Midbrain (tissue), 1 donor: ENCODE measurements around the gene EFEMP2.

Experiments used
- DNase-seq: peaks from one replicate; lab custom pipeline; 2025; lab: John Stamatoyannopoulos, UW

EFEMP2 gene

GRCh38 chr11:65866509-65867283, 5.9 kb downstream of the EFEMP2 start:
- DNase-seq, result no peak

DNA sequence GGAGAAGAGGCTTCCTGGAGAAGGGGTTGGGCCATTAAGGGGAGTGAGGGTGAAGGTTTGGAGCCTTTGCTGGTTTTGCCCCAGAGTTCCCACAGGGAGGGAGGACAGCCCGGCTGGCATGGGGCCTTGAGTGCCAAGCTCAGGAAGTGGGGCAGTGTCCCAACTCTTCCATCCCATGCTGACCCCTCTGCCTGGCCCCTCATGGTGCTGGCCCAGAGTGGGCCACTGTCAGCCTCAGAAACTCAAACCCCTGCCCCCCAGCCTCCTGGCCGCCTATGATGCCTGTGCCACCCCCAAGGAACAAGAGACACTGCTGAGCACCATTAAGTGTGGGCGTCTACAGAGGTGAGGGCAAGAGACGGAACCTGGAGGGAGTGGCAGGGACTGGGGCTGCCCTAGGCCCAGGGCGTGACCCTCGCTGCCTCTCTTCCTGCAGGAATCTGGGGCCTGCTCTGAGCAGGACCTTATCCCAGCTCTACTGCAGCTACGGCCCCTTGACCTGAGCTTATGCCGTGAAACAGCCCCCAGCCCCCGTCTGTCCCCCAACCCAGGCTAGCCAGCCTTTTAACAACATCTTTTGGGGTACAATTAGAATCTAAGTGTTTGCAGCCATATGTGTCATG, 6.9 kb downstream of the EFEMP2 start:
- no peak for DNase-seq

DNA sequence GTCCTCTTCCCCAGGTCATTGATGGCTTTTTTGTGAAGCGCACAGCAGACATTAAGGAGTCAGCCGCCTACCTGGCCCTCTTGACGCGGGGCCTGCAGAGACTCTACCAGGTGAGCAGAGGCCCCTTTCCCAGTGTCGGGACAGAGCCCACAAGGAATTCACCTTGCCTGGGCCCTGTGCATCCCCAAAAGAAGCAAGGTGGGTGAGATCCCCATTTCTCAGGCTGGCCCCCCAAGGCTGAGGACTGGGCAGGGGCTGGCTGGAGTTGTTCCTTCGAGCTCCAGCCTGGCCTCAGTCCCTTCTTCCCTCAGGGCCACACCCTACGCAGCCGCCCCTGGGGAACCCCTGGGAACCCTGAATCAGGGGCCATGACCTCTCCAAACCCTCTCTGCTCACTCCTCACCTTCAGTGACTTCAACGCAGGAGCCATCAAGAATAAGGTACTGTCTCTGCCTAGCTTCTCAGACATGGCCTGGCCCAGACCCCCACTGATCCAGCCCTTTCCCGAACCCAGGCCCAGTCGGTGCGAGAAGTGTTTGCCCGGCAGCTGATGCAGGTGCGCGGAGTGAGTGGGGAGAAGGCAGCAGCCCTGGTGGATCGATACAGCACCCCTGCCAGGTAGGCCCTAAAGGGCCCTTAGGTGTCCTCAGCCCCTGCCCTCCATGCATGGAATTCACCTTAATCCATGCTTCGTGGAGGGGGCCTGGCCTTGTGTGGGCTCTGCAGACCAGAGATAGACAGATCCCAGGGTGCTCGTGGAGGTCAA, 7.7 kb downstream of the EFEMP2 start:
- no peak for DNase-seq

DNA sequence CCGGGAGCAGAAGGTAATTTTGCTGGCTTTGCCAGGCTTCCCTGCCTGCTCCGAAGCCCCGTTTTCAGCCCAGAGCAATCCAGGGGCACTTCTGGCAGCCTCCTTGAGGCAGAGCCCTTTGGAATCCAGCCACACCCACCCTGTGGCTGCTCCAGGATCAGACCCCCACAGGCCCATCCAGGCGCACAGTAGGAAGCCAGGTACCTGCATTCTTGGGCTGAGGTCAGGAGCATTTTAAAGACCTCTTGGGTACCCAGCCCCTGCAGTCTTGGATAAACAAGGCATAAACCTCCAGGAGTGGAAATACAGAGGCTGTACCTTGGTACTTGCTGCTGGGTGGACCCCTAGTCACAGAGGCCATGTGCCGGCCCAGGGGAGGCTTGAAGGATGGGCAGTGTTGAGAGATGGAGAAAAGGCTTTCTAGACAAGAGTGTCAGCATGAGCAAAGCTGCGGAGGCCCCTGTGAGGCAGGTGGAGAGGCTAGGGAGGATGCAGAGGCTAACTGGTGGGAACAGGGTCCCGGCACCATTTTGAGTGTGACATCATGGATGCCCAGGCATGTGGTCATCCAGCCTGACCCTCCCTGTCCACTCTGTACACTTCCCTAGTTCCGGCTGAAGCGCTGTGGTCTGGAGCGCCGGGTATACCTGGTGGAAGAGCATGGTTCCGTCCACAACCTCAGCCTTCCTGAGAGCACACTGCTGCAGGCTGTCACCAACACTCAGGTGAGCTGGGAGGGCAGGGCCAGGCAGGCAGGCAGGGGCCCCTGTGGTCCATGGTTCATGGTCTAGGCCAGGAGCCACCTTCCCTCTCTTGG, 8.5 kb downstream of the EFEMP2 start:
- no peak for DNase-seq

GRCh38 chr11:65862941-65863888, 9.4 kb downstream of the EFEMP2 start:
- DNase-seq, result no peak

- DNase-seq, result no peak
These were observed 10.3 kb downstream of the EFEMP2 start for GRCh38 chr11:65862191-65862735.

GRCh38 chr11:65861533-65862183, 10.9 kb downstream of the EFEMP2 start:
- DNase-seq, result no peak

- no peak for DNase-seq
These were observed 11.5 kb downstream of the EFEMP2 start for GRCh38 chr11:65861165-65861505.

DNA sequence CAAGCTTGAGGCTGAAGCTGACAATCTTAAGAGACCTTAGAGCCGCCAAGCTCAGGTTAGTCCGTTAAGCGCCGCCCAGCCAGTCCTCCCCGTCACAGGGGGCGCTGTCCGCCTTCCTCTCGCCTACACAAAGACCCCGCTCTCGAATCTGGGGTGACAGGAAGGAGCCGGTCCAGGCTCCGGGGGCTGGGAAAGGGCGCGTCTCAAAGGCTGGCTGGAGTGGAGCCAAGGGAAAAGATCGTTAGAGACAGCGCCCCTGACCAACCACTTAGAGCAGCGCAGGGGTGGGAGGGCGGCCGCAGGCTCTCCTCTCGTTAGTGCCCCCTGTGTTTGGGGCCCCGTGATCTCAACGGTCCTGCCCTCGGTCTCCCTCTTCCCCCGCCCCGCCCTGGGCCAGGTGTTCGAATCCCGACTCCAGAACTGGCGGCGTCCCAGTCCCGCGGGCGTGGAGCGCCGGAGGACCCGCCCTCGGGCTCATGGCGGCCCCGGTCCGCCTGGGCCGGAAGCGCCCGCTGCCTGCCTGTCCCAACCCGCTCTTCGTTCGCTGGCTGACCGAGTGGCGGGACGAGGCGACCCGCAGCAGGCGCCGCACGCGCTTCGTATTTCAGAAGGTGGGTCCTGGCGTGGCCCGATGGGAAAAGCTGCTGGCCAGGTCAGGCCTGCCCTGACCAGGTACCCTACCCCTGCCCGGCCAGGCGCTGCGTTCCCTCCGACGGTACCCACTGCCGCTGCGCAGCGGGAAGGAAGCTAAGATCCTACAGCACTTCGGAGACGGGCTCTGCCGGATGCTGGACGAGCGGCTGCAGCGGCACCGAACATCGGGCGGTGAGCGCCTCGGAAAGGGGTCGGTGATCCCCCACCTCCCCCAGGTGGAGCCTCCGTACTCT, 12.1 kb downstream of the EFEMP2 start, which contains the start of gene MUS81:
TSS of gene MUS81 (plus strand) at position 156 of the 887 bp plus-strand sequence. CDS start at position 477, 321 bp downstream.
- peak; percentile 94 for DNase-seq

DNA sequence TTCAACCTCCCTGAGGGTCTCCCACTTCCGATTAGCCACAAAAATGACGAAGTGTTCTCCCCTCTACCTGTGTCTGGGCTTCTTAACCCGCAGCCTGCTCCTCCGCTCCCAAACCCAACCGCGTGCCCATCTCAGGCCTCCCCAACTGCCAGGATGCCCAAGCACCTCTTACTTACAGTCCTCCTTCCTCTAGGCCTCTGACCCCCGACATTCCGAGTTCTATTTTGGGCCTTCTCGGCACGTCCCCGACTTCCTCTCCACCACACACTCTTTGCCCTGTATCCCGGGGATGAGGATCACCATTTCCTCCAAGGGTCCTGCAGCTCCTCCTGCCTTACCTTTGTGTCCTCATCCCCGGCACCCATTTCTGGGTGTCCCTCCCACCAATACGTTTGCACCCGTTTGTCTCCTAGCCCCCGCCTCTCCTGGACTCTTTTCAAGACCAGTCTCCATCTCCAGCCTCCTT, 12.8 kb downstream of the EFEMP2 start:
- DNase-seq, result peak; percentile 69

- peak; percentile 92 for DNase-seq
These were observed 13.3 kb downstream of the EFEMP2 start for GRCh38 chr11:65859095-65859811.

DNA sequence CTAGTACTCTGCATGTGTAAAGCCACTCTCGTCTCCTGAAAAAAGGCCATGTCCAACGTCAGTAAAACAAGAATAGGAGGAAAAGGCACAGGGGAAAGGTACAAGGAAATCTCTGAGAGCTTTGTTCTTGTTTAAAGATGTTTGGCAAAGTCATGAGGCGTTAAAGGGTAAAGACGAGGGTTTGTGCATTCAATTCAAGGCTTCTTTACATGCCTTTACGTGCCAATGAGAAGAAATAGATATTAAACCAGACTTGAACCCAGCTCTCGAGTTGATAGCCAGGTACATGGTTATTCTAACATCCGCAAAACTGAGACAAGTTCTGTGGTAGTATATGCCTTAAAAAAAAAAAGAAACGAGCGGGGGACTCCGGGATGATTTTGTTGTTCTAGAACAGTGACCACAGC, 13.9 kb downstream of the EFEMP2 start:
- no peak for DNase-seq

GRCh38 chr11:65857853-65858680, 14.5 kb downstream of the EFEMP2 start, which contains the start of gene CFL1:
Gene CFL1, minus strand, starts transcription at chr11:65858180. Its CDS starts 81 bp downstream, at chr11:65858099.
- peak; percentile 98 for DNase-seq

DNA sequence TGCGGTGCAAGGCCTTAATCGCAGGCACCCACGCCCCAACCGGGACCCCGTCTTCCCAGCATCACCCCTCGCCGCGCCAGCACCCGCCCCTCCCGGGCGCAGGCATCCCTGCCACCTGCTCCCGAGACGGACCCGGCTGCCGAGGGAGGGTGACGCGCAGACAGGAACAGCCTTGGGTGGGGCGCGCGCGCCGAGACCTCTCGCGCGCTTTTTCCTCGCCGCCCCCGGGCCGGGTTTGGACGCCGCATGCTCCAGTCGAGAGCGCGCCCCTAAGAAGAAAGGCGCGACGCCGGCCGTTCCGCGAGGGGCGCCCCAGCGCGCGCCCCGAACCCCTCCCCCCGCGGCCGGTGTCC, 15.1 kb downstream of the EFEMP2 start:
- no peak for DNase-seq

DNA sequence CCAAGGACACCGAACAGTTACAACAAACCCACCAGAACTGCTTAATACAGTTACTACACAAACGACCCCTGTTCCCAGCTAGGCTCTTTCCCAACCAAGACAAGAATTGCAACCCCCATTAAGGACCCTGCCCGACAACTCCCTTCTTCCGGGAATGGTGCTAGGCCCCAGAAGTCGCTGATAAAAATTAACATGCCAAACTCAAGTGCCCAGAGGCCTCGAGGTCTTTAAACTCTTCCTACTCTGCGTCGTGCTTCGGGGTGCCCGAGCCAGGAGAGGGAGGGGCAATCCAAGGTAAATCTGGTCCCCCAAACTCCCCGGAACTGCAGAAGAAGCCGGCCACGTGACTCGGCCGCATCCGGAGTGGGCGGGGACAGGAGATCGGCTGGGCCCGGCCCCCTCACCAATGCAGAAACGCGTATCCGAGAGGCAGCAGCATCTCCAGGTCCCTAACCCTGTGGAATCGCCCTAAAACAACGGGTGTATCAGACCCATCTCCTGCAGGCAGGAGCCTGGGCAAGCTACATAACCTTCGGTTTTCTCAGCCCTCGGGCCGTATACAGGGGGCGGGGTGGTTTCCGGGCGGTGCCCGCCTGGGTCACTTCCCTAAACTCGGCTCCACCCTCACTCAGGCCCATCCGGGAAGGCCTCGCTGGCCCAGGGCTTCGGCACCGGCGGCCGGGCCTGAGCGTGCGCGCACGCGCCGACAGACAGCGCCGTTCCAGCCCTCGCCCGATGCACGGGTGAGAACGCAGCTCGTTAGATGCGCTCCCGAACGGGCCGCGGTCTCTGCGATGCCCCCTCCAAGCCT, 15.7 kb downstream of the EFEMP2 start:
- DNase-seq, result peak; percentile 72

DNA sequence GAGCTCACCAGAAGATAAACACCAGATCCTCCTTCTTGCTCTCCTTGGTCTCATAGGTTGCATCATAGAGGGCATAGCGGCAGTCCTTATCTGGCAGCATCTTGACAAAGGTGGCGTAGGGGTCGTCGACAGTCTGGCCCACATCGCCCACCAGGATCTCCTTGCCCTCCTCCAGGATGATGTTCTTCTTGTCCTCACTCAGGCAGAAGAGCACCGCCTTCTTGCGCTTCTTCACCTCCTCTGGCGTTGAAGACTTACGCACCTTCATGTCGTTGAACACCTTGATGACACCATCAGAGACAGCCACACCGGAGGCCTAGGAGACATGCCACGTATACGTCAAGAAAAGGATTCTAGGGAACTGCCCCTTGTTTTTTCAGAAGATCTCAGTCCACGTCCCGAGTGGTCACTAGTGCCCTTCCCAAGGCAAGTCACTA, 16.7 kb downstream of the EFEMP2 start:
- no peak for DNase-seq
